Measurements from ENCODE around the gene DENND1A. TPM values are rescaled to one million over a fixed set of nuclear protein-coding genes. Genes with fewer than 3 reads are reported as not detected.

The DENND1A gene
- total RNA-seq, 1 experiment from 2014 or later = 19.7 TPM

GRCh38 chr9:123702483-123702882 lies 227.4 kb downstream of the DENND1A start:
- POLR2A ChIA-PET = no interaction called here
- no peak for DNase-seq (ENCODE audit: low read depth, low spot score)
- TF ChIP-seq, protein P1, sequence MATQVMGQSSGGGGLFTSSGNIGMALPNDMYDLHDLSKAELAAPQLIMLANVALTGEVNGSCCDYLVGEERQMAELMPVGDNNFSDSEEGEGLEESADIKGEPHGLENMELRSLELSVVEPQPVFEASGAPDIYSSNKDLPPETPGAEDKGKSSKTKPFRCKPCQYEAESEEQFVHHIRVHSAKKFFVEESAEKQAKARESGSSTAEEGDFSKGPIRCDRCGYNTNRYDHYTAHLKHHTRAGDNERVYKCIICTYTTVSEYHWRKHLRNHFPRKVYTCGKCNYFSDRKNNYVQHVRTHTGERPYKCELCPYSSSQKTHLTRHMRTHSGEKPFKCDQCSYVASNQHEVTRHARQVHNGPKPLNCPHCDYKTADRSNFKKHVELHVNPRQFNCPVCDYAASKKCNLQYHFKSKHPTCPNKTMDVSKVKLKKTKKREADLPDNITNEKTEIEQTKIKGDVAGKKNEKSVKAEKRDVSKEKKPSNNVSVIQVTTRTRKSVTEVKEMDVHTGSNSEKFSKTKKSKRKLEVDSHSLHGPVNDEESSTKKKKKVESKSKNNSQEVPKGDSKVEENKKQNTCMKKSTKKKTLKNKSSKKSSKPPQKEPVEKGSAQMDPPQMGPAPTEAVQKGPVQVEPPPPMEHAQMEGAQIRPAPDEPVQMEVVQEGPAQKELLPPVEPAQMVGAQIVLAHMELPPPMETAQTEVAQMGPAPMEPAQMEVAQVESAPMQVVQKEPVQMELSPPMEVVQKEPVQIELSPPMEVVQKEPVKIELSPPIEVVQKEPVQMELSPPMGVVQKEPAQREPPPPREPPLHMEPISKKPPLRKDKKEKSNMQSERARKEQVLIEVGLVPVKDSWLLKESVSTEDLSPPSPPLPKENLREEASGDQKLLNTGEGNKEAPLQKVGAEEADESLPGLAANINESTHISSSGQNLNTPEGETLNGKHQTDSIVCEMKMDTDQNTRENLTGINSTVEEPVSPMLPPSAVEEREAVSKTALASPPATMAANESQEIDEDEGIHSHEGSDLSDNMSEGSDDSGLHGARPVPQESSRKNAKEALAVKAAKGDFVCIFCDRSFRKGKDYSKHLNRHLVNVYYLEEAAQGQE (IDR thresholded peaks at IDR 0.05; ENCODE audit: insufficient read depth in 1 of 2, low read depth in 2 of 2, low read length in 1 of 2) = no peak
- TF ChIP-seq CTCF (IDR thresholded peaks at IDR 0.05) (no peak), SIN3A (IDR thresholded peaks at IDR 0.05; ENCODE audit: borderline replicate concordance, insufficient read depth, low read depth, low read length) (no peak), TCF7L2 (IDR thresholded peaks at IDR 0.05; ENCODE audit: low read depth, low read length) (no peak), POLR2AphosphoS5 (IDR thresholded peaks at IDR 0.05; ENCODE audit: low read depth, low read length) (no peak)
- ATAC-seq = no peak
- intact Hi-C loops (cut with micrococcal nuclease; ENCODE audit: unreplicated experiment) (no loop called here), in situ Hi-C loops (cut with HindIII; ENCODE audit: low pct_unique_long_range_greater_than_20kb, low sequenced_read_pairs) (no loop called here)
- no peak overlapping the region for H3K27ac ChIP-seq (ENCODE audit: low read length)
- BruUV-seq (replicated peaks) = no TSS peak
- no peaks in the 10 kb centered on the region for H3K27me3 ChIP-seq (ENCODE audit: control insufficient read depth, insufficient read depth, low read length)
- CTCF ChIA-PET = no interaction called here
- 0 out of 2 replicates have a peak, but pooled peaks cover 5% of the 10 kb centered on the region for H3K9me3 ChIP-seq (ENCODE audit: control insufficient read depth, insufficient read depth, low read depth, low read length)
- H3K4me1 ChIP-seq (ENCODE audit: control insufficient read depth, insufficient read depth, low read length) = no peaks in the 10 kb centered on the region
- no peaks in the 10 kb centered on the region for H3K36me3 ChIP-seq (ENCODE audit: control insufficient read depth, insufficient read depth, low read length)
- no peak overlapping the region for H3K4me3 ChIP-seq (ENCODE audit: low read depth in 2 of 2, low read length in 2 of 2)

GRCh38 chr9:123697686-123698085 lies 232.2 kb downstream of the DENND1A start:
- H3K27ac ChIP-seq (ENCODE audit: low read length) = no peak overlapping the region
- BruUV-seq (replicated peaks) = no TSS peak
- 0 out of 2 replicates have a peak, but pooled peaks cover 4% of the 10 kb centered on the region for H3K9me3 ChIP-seq (ENCODE audit: control insufficient read depth, insufficient read depth, low read depth, low read length)
- intact Hi-C loops (cut with micrococcal nuclease; ENCODE audit: unreplicated experiment) = no loop called here
- POLR2A ChIA-PET = no interaction called here
- DNase-seq (ENCODE audit: low read depth, low spot score) (no peak), ATAC-seq (no peak)
- H3K27me3 ChIP-seq (ENCODE audit: control insufficient read depth, insufficient read depth, low read length) = no peaks in the 10 kb centered on the region
- H3K4me3 ChIP-seq (ENCODE audit: low read depth in 2 of 2, low read length in 2 of 2) = no peak overlapping the region
- CTCF ChIA-PET = no interaction called here
- no peaks in the 10 kb centered on the region for H3K4me1 ChIP-seq (ENCODE audit: control insufficient read depth, insufficient read depth, low read length)
- H3K36me3 ChIP-seq (ENCODE audit: control insufficient read depth, insufficient read depth, low read length) = no peaks in the 10 kb centered on the region
- TF ChIP-seq POLR2AphosphoS5 (IDR thresholded peaks at IDR 0.05; ENCODE audit: low read depth, low read length) = no peak
- no peak for TF ChIP-seq CTCF (IDR thresholded peaks at IDR 0.05)
- TF ChIP-seq, protein P1 (IDR thresholded peaks at IDR 0.05; ENCODE audit: insufficient read depth in 1 of 2, low read depth in 2 of 2, low read length in 1 of 2) = no peak
- no peak for TF ChIP-seq TCF7L2 (IDR thresholded peaks at IDR 0.05; ENCODE audit: low read depth, low read length)
- no peak for TF ChIP-seq SIN3A (IDR thresholded peaks at IDR 0.05; ENCODE audit: borderline replicate concordance, insufficient read depth, low read depth, low read length)
- in situ Hi-C loops (cut with HindIII; ENCODE audit: low pct_unique_long_range_greater_than_20kb, low sequenced_read_pairs) = no loop called here
